HCT116 (cell line): ENCODE results near the gene GPR142.

ENCODE experiments used
- EZH2 ChIP-seq: fragments of 200-600 bp; sonication (generic); IDR thresholded peaks from 2 replicates; pipeline ENCODE4 v1.6.1; 2017; ENCODE audit warnings: antibody characterized with exemption, mixed run types
- EZH2phosphoT487 ChIP-seq: fragments of 200-600 bp; IDR thresholded peaks from 2 replicates; pipeline ENCODE4 v1.6.1; 2018; ENCODE audit warnings: antibody characterized with exemption, borderline replicate concordance
- TF ChIP-seq, protein P1 (sequence below), 3 experiments: fragments of 200-600 bp in 1 of 3; sonication (generic) in 1 of 3; IDR thresholded peaks in 2 of 3; conservative IDR thresholded peaks in 1 of 3; 2 replicates each; pipeline ENCODE4 v1.5.1; 2012 to 2017; ENCODE audit warnings: low read depth in 2 of 3, low read length in 2 of 3, antibody characterized with exemption in 1 of 3, borderline replicate concordance in 1 of 3, control low read depth in 1 of 3, mild to moderate bottlenecking in 1 of 3, mixed read lengths in 1 of 3, mixed run types in 1 of 3, moderate library complexity in 1 of 3; ENCODE audit not compliant: insufficient read depth in 1 of 3

DNA sequence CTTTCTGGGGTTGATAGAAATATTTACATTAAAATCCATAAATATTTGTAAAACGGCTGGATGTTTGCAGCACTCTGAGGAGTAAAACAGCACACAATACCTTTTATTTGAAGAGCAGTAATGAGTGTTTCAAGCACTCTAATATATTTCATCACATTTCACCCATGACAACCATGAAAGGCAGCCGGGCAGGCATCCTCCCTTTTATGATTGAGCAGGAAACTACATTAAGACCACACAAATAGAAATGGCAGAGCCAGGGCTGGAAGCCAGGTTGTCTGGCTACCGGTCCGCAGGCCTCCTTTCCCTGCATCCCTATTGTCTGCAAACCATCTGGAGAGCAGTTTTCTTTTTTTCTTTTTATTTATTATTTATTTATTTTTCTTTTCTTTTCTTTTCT is 41.5 kb downstream of the GPR142 start:
- TF ChIP-seq EZH2 (no peak), EZH2phosphoT487 (no peak)
- TF ChIP-seq, protein P1, sequence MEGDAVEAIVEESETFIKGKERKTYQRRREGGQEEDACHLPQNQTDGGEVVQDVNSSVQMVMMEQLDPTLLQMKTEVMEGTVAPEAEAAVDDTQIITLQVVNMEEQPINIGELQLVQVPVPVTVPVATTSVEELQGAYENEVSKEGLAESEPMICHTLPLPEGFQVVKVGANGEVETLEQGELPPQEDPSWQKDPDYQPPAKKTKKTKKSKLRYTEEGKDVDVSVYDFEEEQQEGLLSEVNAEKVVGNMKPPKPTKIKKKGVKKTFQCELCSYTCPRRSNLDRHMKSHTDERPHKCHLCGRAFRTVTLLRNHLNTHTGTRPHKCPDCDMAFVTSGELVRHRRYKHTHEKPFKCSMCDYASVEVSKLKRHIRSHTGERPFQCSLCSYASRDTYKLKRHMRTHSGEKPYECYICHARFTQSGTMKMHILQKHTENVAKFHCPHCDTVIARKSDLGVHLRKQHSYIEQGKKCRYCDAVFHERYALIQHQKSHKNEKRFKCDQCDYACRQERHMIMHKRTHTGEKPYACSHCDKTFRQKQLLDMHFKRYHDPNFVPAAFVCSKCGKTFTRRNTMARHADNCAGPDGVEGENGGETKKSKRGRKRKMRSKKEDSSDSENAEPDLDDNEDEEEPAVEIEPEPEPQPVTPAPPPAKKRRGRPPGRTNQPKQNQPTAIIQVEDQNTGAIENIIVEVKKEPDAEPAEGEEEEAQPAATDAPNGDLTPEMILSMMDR (IDR thresholded peaks at IDR 0.05 in 2 of 3, conservative IDR thresholded peaks at IDR 0.05 in 1 of 3; ENCODE audit: borderline replicate concordance in 1 of 3, insufficient read depth in 1 of 3, low read depth in 2 of 3, low read length in 2 of 3): no peak
